NCI-H82 treated with DMSO at 0.1 percent for 48 hours (cell line): ENCODE results near the gene EN2.

Experiments used
- DNase-seq: peaks from one replicate; lab custom pipeline; 2025; ENCODE audit not compliant: unreplicated experiment; lab: John Stamatoyannopoulos, UW

Gene EN2

DNA sequence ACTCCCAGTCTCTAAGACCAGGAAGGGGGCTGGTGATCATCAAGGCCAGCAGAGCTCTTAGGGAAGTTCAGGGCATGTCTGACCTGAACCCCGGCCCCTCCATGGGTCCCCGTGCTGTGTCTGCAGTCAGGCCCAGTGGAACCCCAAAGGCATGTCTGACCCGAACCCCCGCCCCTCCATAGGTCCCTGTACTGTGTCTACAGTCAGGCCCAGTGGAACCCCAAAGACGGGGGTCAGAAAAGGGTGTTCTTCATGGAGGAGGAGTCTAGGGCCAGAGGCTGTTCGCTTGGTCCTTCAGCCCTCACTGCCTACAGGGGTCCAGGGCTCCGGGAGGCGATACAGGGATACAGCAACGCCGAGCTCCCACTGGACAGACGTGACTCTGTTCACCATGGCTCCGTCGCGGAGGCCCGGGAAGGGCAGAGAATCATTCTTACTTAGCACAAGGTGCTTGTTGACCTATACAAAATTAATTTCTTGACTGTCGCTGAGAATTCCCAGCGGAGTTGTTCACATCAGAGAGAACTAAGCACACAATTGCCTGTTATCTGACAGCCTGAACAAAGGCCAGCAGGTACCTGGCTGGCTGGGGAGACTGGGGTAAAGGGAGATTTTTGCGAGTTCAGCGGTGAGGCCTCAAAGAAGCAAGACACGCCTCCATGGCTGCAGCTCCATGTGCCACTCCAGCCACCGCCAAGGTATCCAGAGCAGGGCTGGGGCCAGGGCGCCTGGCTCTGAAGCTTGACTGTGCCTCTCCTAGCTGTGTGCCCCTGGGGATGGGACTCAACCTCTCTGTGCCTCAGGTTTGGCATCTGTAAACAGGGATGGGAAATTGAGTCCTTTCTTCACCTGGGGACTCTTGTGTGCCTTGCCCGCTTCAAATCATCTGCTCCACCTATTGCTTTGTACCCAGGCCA, 26.8 kb downstream of the EN2 start:
- DNase-seq = no peak

DNA sequence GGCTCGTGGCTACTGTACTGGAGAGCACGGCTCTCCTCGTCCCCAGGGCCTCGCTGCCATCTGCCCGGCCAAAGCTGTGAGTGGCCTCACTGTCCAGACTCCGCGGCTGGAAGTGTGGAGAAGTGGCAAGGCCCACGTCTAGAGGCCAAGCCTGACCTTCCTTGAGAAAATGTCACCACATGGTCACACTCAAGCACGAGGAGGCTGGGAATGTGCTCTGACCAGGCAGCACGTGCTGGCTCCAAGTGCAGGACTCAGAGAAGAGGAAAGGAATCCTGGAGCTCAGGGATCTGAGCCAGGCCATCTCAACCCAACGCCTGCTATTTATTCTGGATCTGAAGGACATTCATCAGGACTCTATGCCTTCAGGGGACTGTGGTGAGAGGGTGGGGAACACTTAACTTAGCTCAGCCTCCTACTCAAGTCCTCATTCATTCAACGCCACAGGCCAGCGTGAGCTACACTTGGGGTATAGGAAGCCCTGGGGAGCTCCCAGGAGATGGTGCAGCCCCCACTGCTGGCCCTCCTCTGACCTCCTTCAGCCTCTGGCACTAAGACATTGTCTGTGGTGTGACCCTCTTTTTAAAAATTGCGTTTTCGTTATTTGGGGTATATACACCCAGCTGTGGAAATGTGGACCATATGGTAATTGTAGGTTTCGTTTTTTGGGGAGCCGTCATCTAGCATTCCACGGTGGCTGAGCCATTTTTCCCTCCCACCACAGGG, 29.0 kb downstream of the EN2 start:
- no peak for DNase-seq

DNA sequence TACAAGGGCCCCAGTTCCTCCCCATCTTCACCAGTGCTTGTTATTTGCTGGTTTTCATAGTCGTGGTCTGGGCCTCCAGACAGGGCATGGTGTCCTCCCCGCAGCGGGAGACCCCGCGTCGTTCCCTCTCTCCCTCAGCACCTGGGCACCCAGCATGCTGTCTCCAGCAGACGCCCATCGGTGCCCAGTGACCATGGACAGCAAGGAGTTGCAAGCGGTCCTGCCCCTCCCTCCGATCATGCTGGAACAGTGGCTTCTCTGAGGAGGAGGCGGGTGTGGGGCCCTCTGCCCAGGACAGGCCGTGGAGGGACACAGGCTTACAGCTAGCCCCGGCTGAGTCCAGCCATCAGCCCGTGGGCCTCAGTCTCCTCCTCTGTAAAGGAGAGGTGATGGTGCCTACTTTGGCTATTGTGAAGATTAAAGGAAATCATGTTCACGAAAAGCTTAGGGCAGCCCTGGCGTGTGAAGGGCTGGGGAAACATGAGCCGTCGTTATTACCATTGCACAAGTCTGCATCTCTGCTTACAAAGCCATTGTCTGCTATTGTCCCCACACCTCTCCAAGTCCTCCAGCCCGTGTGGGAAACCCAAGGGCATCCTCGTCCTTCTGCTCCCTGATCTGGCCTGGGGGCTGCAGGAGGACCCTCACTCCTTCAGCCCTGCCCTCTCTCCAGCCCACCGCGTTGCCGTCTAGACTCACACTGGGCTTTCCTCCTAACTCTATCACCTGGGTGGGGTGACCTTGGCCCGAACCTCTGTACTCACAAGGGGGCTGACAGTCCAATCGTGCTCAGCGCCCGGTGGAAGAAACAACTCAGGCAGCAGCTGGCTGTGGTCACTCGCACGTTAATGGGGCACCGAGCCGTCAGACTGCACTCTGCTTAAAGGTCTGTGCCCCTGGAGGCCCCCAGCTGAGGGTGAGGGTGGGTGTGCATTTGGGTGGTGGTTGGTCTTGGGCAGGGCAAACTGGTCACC, 29.9 kb downstream of the EN2 start:
- DNase-seq = no peak

DNA sequence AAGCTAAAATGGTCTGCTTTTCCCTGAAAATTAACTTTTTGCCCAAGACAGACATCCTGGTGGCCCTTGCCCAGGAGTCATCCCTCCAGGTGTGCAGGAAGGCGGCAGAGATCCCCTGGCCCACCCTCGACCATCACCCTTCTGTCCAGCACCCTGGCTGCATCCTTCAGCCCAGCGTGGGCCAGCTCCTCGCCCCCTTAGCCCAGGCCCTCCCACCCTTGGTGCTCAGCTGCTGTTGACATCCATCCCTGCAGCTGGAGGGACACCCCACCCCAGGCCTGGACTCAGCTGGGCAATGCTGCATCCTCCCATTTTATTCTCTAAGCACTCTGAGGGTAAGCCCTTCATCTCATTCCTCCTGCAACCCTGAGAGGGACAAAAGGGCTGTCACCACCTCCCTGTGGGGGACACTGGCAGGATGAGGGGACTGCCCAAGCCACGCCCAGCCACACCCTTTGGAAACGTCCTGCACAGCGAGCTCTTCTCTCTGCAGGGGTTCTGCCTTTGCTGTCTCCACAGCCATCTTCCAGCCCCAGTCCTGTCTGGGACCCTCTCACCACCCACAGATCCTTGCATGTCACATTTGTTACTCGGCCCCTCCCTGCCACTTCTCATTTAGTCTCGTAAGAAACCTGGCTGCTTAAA, 30.7 kb downstream of the EN2 start:
- DNase-seq = no peak

DNA sequence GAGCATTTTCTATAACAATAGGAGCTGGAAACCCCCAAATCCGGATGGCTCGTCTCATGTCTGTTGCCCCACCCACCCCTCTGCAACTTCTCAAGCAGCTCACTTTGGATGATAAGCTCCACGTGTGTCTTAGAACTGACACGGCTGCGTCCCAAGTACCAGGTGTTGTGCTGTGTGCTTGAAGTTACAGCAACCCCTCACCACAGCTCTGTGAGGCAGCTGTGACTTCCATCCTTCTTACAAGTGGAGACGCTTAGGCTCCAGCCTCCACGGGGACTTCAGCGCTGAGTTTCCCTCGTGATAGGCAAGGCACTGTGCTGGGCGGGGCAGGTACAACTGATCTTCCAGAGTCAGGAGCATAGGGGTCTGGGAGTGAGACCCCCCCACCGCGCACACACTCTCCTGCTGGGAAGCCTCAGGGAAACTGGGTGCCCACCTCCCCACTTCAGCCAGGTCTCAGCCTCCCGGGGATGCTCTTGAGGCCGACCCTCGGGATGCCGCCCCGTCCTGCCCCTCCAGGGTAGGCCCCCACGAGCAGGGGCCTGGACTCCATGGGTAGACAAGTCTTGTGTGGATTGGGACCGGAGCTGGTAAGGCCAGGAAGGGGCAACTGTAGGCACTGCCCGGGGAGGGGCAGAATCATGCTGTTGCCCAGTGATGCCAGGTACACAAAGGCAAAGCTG, 31.4 kb downstream of the EN2 start:
- no peak for DNase-seq

DNA sequence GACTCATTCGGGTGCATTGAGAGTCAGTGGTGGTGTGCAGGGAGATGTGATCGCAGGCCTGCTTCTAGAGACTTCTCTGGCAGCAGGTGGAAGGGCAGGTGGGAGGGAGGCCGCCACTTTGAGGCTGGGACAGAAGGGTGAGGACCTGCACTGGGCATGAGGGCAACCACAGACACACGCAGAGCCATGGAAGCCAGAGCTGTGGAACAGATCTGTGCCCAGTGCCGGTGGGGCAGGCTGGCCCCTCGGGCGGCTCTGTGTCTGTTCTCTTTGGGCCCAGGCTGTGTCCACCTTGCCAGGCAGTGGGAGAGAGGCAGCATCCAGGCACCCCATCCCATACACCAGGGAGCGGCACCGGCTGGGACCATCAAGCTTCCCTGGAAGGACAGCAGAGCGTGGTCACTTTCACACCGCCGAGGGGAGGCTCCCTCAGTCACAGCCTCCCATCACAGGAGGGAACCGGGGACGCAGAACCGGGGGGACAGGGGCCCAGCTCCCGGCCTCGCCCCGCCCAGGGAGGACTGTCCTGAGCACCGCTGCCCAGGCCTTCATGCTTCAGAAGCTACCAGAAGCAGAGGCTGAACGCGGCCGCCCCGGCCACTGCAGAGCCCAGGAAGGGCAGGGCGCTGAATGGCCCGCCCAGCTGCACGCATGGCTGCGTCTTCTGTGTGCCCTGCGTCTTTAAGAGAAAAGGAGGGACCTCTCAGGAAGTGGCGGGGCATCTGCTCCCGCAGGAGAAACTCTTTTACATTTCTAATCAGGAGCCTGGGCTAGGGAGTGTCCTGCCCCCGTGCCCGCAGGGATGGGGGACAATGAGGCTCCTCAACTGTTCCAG, 32.1 kb downstream of the EN2 start:
- DNase-seq = no peak

DNA sequence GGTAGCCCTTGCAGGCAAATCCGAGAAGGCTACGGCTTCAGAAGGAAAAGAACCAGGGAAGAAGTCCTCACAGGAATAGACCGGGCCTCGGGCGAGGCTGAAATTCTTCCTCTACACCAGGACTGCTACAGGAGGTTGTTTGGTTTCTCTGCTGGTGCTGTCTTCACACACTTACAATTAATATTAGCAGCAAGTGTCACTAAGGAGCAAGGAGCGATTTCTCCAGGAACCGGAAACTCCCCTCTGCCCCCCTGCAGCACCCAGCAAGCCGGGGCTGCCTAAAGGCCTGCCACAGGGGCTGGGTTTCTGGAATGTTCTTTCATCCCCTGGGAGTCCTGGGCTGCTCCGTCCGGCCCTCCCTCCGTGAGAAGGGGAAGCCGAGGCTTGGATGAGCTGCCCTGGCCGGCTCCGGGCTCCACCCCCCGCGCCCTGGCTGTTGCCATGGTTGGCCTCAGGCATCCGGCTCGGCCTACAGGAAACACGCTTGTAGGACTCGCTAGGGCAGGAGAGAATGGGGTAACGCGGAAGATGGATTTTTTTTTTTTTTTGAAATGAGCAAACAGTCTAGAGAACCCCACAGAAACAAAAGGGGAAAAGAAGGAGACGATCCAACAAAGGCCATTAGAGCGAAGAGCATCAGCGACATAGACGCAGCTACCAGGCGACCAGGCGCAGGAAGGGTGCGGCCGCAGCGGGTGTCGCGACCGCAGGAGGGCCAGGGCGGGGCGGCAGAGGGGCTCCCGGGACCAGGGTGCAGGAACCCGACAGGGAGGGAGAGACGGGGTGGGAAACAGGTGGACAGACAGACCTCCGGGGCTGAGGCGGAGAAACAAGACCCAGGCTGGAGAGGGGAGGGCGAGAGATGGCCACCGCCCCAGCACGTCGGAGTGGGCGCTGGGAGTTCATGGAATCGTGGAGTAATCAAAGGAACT, 33.0 kb downstream of the EN2 start:
- no peak for DNase-seq

DNA sequence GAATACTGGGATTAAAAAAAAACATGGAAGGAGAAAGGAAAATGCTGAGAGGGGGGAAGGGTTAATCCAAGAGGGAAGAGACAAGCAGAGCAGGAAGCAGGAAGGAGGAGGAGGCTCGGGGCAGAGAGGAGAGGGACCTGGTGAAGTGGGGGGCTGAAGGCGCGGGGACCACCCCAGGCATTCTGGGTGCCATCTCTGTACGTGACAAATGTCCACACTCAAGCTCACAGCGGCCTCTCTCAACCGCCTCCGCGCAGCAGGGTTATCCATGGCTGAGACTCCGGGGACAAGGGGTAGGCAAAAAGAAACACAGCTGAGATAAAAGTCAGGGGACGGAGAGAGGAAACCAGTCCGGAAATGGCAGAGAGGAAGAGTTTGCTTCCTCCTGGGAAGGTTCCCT, 33.9 kb downstream of the EN2 start:
- DNase-seq = no peak

DNA sequence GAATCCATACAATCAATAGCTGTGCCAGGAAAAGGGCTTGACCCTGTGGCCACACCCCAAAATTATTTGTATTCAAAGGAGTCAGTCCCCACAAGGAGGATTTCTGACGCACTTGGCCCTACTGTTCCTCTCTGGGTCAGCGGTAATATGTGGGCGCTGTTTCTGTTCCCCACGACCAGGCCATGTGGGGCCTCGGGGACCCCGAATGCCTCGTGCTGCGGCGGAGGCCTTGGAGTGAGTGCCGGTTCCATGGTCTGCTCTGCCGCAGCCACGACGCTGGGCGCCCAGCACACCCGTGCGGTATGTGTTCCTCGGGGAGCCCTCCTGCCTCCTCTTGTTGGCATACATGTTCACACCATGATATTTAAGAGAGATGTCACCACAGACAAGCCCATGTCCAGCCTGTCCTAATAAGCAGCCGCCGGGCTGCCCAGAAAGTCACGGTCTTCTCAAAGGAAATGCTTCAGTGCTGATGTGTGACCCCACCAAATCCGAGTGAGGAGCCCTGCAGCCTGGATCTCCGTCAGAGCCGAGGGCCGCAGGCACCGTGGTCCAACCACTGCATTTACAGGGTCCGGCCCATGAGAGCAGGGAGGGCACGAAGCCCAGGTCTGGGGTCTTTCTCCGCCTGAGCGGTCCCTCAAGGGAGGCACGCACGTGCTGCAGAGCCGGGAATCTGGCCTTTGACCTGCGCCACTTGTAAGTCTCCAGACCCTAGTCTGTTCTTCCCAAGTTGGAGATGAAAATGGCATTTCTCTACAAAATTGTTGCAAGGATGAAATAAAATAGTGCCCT, 36.0 kb downstream of the EN2 start:
- no peak for DNase-seq

DNA sequence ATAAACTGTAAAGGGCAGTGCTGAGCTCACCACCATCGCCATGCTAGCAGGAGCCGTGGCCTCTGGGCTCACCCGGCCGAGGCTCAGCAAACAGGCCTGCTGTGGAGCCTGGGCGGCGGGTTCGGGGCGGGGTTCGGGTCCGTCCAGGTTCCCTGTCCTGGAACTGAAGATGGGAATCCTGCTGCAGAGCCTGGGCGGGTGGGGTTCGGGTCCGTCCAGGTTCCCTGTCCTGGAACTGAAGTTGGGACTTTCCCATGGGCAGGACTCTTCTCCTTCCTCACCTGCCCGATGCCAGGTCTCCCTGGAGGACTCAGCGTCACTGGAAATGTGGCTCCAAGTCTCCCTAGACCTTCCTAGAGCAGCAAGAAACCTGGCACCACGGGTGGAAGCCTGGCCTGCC, 36.6 kb downstream of the EN2 start:
- no peak for DNase-seq

DNA sequence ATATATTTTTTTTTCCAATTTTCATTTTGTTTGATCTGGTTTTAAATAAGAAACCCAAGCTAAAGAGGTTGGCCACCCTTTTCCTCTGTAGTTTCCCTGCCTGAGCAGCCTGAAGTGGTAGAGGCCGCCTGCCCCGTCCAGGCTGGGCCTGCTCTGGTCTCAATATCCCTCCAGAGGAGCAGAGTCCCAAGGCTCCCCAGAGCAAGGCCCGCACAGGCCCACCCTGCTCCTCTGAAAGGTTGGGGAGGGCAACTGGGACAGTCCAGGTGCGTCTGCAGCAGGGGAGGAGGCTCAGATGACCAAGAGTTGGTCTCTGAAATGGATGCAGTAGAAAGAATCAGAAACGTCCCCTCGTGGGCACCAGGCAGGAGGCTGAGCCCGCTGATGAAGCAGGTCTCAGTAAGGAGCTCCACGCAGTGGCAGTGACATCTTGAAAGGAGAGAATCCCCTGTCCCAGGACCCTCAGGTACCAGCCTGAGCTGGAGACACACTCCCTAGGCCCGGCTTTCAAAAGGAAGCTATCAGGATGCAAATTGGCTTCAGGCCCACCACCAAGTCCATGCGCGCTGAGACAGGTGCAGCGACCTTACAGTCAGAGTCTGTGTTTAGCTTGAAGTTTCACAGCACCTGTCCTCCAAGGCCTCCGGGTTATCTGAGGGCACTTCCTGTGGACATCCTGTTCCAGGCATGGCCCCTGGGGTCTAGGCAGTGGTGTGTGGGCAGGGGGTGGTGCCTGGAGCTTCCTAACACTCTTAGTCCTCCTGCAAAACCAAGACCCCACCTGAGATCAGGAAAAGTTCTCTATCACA, 37.7 kb downstream of the EN2 start:
- no peak for DNase-seq

DNA sequence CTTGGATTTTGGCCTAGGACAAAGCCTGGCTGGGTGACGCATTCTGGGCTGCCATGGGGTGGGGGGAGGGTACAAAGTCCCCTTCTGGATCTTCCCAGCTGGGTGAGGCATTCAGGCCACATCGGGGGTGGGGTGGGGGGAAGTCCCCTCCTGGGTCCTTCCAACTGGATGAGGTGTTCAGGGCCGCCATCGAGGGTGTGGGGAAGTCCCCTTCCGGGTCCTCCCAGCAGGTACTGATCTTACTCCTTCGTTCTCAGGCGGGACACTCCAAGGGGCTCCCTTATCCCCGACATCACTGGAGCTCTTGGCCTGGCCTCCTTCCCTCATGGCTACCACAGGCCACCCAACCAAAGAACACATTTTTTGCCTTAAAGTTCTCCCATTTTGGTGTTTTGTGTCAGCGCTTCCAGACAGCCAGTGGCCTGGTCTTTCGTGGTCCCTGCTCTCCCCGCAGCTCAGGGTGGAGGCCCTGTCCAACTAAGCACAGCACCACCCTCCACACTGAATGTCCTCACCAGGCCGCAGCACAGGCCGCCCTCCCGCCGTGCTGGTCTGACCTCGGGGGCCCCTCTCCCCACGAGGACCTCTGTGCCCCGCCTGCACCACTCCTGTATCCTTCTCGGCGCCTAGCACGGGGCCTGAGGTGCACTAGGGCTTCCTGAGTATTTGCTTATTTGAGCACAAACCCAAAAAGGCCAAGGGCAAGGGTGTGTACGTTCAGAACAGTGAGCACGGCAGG, 38.5 kb downstream of the EN2 start:
- DNase-seq = no peak

DNA sequence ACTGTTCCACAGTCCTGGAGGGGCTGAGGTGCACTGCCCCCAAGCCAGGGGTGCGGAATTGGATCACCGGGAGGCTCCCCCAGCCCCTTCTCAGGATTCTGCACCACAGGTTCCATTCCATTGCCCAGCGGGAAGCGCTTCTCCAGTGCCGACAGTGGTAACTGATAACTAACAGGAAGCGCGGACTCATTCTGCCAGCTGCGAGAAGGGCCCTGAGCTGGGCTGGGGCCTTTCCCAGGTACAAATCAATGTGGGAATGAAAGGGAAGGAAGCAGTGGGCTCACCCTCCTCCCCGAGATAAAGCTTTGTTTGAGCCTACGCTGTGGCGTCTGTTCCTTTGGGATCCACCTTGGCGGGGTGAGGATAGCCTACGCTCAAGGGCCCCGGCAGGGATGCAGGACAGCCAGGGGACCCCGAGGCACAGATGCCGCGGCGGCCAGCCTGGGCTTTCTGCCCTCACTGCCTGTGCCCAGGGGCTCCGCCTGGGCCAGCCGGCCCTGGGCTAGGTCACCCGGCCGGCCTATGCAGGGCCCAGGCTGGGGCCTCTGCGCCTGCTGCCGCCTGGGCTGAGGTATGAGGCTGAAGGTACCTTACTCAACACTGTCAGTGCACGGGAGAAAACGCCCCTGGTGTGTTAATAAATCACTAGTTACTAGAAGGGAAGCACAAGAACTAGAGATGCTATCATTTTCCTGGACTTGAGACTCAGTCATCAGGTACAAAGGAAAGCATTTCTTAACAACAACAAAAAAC, 39.4 kb downstream of the EN2 start:
- DNase-seq = no peak

DNA sequence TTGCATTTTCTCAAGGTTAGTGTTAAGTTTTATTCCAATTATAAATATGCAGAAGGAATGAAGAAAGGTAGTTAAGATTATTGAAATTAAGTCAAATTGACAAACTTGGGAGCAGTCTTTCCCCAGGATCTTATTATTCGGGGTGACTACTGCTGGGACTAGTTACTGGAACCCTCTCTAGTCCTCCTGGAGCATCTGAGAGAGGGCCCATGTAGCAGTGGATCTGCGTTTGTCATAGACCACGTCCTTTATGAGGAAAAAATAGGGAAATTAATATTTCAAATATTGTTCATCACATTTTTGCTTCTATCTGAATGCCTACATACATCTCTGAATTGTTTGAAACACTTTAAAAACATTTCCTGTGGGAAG, 47.5 kb downstream of the EN2 start:
- DNase-seq = no peak

DNA sequence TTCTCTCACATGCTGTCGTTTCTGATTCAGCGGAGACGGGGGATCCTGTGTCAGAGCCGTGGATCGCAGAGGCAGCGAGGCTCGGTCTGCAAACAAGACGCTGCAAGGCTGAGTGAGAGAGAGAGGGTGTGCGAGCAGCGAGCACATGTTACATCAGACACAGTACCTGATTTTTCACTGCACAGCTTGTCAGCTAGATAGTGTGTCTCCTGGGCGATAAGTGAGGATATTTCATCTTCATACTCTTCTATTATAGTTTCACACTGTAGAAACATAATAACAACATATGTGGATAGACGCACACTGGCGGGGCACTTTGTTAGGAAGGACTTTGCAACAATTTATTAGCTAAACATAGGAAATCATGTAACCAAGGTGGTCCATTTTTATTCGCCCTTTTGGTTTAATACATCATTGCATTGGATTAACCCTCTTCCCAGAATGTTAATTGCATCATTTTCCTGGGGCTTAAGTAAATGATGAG, 49.0 kb downstream of the EN2 start:
- no peak for DNase-seq
